HG02840 (cell line): ENCODE results near the gene BRK1.
"Not testable (repeated sequence)": the region's sequence is repeated elsewhere in the genome, so short reads cannot be mapped to it uniquely, and the experiment has no call there.

Experiments used
- ATAC-seq: cut with Tn5 transposase; IDR thresholded peaks from one replicate; pipeline ENCODE4 v1.9.1; 2021; ENCODE audit warnings: mild to moderate bottlenecking, moderate library complexity, moderate number of reproducible peaks; ENCODE audit not compliant: unreplicated experiment, low FRiP score

BRK1 gene

DNA sequence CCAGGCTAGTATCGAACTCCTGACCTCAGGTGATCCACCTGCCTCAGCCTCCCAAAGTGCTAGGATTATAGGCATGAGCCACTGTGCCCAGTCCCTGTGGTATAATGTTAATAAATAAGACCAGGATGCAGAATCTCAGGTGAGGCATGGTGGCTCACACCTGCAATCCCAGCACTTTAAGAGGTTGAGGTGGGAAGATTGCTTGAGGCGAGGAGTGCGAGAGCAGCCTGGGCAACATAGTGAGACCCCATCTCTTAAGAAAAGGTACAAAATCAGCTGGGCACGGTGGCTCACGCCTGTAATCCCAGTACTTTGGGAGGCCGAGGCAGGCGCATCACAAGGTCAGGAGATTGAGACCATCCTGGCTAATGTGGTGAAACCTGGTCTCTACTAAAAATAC, 59.9 kb downstream of the BRK1 start:
- ATAC-seq, result not testable (repeated sequence)

DNA sequence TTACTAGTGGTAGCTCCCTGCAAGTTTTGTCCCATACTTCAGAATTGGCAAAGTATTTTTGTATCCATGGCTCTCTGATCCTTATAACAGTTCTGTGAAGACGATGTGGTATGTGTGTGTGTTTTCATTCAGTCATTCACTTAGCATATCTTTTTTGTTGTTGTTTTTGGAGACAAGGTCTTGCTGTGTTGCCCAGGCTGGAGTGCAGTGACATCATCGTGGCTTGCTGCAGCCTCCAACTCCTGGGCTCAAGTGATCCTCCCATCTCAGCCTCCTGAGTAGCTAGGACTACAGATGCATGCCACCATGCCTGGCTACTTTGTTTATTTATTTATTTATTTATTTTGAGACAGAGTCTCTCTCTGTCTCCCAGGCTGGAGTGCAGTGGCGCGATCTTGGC, 60.7 kb downstream of the BRK1 start:
- ATAC-seq, result not testable (repeated sequence)
